Thyroid gland (tissue), 4 donors: ENCODE results near the gene GDF11.

Source experiments
- POLR2A ChIP-seq, 2 donors: fragments of 450-650 bp; IDR thresholded peaks; one replicate each; pipeline ENCODE4 v1.6.1; 2017; ENCODE audit warnings: antibody characterized with exemption in 2 of 2, mild to moderate bottlenecking in 2 of 2, moderate library complexity in 1 of 2
- TF ChIP-seq, protein P1 (sequence below), 6 experiments: fragments of 200-600 bp in 3 of 6; fragments of 450-650 bp in 3 of 6; sonication (generic) in 3 of 6; IDR thresholded peaks; one replicate each; pipeline ENCODE4 v1.5.1; 2016 to 2019; ENCODE audit warnings: antibody characterized with exemption in 6 of 6, mild to moderate bottlenecking in 2 of 6, inconsistent platforms in 1 of 6, moderate library complexity in 1 of 6

GRCh38 chr12:55706568-55707218 is 36.2 kb upstream of the GDF11 start:
- TF ChIP-seq, protein P1, sequence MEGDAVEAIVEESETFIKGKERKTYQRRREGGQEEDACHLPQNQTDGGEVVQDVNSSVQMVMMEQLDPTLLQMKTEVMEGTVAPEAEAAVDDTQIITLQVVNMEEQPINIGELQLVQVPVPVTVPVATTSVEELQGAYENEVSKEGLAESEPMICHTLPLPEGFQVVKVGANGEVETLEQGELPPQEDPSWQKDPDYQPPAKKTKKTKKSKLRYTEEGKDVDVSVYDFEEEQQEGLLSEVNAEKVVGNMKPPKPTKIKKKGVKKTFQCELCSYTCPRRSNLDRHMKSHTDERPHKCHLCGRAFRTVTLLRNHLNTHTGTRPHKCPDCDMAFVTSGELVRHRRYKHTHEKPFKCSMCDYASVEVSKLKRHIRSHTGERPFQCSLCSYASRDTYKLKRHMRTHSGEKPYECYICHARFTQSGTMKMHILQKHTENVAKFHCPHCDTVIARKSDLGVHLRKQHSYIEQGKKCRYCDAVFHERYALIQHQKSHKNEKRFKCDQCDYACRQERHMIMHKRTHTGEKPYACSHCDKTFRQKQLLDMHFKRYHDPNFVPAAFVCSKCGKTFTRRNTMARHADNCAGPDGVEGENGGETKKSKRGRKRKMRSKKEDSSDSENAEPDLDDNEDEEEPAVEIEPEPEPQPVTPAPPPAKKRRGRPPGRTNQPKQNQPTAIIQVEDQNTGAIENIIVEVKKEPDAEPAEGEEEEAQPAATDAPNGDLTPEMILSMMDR (IDR thresholded peaks at IDR 0.05), result no peak
- no peak for TF ChIP-seq POLR2A (IDR thresholded peaks at IDR 0.05)
